ENCODE data around the gene RPS4Y2. TPM values are rescaled to one million over a fixed set of nuclear protein-coding genes. Genes with fewer than 3 reads are reported as not detected.

RPS4Y2 gene
- total RNA-seq: 0.56 TPM in 1 of 2 replicates, not detected in the other

DNA sequence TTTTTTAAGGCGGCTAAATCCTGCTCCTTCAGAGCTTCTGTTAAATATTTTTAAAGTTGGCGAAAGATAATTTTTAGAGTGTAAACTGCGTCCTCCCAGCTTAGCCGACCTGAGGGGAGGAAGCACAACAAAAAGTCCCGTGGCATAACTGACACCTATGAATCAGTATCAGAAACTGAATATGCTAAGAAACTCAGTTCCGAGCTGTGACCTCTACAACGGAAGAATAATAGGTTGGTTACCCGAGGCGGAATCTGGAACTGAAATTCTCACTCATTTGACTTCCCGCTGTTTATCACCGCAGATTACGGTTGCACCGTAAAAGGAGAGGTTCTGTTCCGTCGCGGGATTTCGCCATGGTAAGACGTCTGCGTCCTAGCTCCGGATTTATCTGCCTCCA, at the start of gene RPS4Y2:
TSS of gene RPS4Y2 (plus strand) at position 301 of the 400 bp plus-strand sequence. CDS start at position 357, 56 bp downstream.
- H3K4me1 Mint-ChIP-seq (ENCODE audit: low read depth): no peaks in the 10 kb centered on the region
- intact Hi-C loops (cut with micrococcal nuclease): no loop called here
- H3K4me3 Mint-ChIP-seq: no peak within 1 kb of the TSS
- no peak within 1 kb of the TSS for H3K27ac Mint-ChIP-seq
- peaks cover 3% of the 10 kb centered on the region for H3K36me3 Mint-ChIP-seq (ENCODE audit: low read depth)
- DNase-seq (ENCODE audit: low spot score): no peak
- H3K9me3 Mint-ChIP-seq: no peaks in the 10 kb centered on the region
- H3K27me3 Mint-ChIP-seq (ENCODE audit: insufficient read depth): no peaks in the 10 kb centered on the region

DNA sequence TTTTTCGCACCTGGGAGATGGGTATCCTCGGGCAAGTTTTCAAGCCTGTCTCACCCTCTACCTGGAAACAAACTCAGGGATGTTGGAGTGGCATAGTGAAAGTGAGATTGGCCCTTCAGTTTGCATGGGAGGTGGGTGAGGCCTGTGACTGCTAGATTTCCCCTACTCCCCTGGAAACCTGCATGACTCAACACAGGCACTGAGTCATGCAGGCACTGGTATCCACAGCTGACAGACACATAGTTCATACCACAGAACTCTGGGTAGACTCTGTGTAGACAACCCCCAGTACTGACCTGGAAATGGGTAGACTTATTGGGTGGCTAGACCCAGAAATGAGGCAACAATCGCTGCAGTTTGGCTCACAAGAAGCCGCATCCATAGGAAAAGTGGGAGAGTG, 41.5 kb upstream of the RPS4Y2 start:
- no peaks in the 10 kb centered on the region for H3K36me3 Mint-ChIP-seq (ENCODE audit: low read depth)
- intact Hi-C loops (cut with micrococcal nuclease): no loop called here
- DNase-seq (ENCODE audit: low spot score): peak; percentile 8
- H3K9me3 Mint-ChIP-seq: peaks cover 16% of the 10 kb centered on the region
- no peaks in the 10 kb centered on the region for H3K27me3 Mint-ChIP-seq (ENCODE audit: insufficient read depth)
- H3K4me3 Mint-ChIP-seq: no peak overlapping the region
- peaks cover 12% of the 10 kb centered on the region for H3K4me1 Mint-ChIP-seq (ENCODE audit: low read depth)
- H3K27ac Mint-ChIP-seq: peak overlapping the region; percentile 16

GRCh38 chrY:20726184-20726907, 29.6 kb upstream of the RPS4Y2 start:
- intact Hi-C loops (cut with micrococcal nuclease): no loop called here
- H3K36me3 Mint-ChIP-seq (ENCODE audit: low read depth): no peaks in the 10 kb centered on the region
- no peak overlapping the region for H3K27ac Mint-ChIP-seq
- H3K4me3 Mint-ChIP-seq: no peak overlapping the region
- H3K27me3 Mint-ChIP-seq (ENCODE audit: insufficient read depth): no peaks in the 10 kb centered on the region
- H3K4me1 Mint-ChIP-seq (ENCODE audit: low read depth): no peaks in the 10 kb centered on the region
- peaks cover 3% of the 10 kb centered on the region for H3K9me3 Mint-ChIP-seq
- no peak for DNase-seq (ENCODE audit: low spot score)

GRCh38 chrY:20735200-20735599, 20.7 kb upstream of the RPS4Y2 start:
- DNase-seq (ENCODE audit: low spot score): no peak
- no peak overlapping the region for H3K4me3 Mint-ChIP-seq
- H3K36me3 Mint-ChIP-seq (ENCODE audit: low read depth): no peaks in the 10 kb centered on the region
- H3K9me3 Mint-ChIP-seq: no peaks in the 10 kb centered on the region
- H3K27ac Mint-ChIP-seq: no peak overlapping the region
- no peaks in the 10 kb centered on the region for H3K27me3 Mint-ChIP-seq (ENCODE audit: insufficient read depth)
- intact Hi-C loops (cut with micrococcal nuclease): no loop called here
- H3K4me1 Mint-ChIP-seq (ENCODE audit: low read depth): peaks cover 25% of the 10 kb centered on the region

- no peaks in the 10 kb centered on the region for H3K27me3 Mint-ChIP-seq (ENCODE audit: insufficient read depth)
- H3K9me3 Mint-ChIP-seq: no peaks in the 10 kb centered on the region
- H3K27ac Mint-ChIP-seq: no peak overlapping the region
- DNase-seq (ENCODE audit: low spot score): no peak
- H3K36me3 Mint-ChIP-seq (ENCODE audit: low read depth): no peaks in the 10 kb centered on the region
- H3K4me1 Mint-ChIP-seq (ENCODE audit: low read depth): peaks cover 48% of the 10 kb centered on the region
- H3K4me3 Mint-ChIP-seq: no peak overlapping the region
- intact Hi-C loops (cut with micrococcal nuclease): loop anchor here (1.0 to 10.0 kb wide), 6 partner anchors 55 to 1307 kb away; no protein-coding TSS in a partner anchor
Measured at GRCh38 chrY:20739806-20740205, 16.1 kb upstream of the RPS4Y2 start.

DNA sequence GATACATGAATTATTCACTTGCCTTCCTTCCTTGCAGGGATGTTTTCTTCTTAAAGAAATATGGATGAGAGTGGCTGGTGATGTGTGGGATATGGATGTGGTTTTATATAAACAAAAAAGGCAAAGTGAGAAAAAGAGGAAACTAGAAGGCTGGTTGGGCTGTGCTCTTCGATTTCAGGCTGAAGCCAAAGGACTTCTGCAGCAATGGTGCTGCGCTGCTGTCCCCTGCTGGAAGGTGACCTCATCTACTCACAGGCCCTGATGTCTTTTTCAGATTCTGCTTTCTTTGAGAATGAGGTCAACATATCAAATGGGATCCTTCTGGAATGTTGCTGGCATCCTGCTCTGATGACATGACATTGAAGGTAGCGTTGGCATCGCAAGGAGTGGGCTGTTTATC, 15.3 kb upstream of the RPS4Y2 start:
- no peak for DNase-seq (ENCODE audit: low spot score)
- H3K27me3 Mint-ChIP-seq (ENCODE audit: insufficient read depth): no peaks in the 10 kb centered on the region
- intact Hi-C loops (cut with micrococcal nuclease): loop anchor here (1.0 to 10.0 kb wide), 6 partner anchors 56 to 1307 kb away; no protein-coding TSS in a partner anchor
- H3K9me3 Mint-ChIP-seq: peaks cover 2% of the 10 kb centered on the region
- H3K4me3 Mint-ChIP-seq: no peak overlapping the region
- H3K36me3 Mint-ChIP-seq (ENCODE audit: low read depth): no peaks in the 10 kb centered on the region
- no peak overlapping the region for H3K27ac Mint-ChIP-seq
- H3K4me1 Mint-ChIP-seq (ENCODE audit: low read depth): peaks cover 56% of the 10 kb centered on the region

DNA sequence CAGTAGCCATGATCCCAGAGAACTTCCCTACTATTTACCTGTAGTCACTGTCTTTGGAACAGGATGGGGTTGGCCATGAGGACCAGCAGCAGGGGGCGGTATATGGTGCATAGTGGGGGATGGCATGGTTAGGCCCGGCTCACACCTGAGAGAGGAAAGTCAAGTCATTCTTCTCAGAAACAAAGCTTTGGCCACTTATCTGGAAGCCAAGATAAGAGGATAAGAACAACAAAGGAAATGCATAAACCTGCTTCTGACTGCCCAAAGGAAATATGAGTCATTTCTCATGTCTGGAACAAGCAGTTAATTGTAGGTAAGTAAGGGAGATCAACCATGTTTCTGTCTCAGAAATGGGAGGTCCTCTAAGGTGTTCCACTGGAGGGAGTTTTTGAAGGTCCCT, 10.8 kb upstream of the RPS4Y2 start:
- peaks cover 3% of the 10 kb centered on the region for H3K9me3 Mint-ChIP-seq
- peak overlapping the region; percentile 83 for H3K27ac Mint-ChIP-seq
- peaks cover 73% of the 10 kb centered on the region for H3K4me1 Mint-ChIP-seq (ENCODE audit: low read depth)

DNA sequence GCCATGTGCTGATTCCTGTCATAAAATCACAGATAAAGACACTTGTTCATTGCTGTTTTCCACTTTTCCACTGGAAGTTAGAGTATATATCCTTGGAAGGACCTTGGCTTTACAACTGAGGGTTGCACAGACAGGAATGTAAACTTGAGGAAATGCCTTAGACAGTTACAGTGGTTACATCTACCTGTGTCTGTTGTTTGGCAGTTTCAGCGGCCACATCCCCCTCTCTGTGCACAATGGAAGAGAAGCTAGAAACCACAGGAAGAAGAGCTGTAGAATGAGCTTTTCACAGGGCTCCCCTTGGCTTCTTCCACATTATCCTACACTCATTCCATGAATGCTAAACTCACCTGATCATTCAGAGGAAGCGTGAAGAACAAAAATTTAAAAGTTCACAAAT, 9.0 kb upstream of the RPS4Y2 start:
- H3K36me3 Mint-ChIP-seq (ENCODE audit: low read depth): no peaks in the 10 kb centered on the region
- peaks cover 3% of the 10 kb centered on the region for H3K9me3 Mint-ChIP-seq
- H3K4me1 Mint-ChIP-seq (ENCODE audit: low read depth): peaks cover 67% of the 10 kb centered on the region
- peak overlapping the region; percentile 51 for H3K27ac Mint-ChIP-seq
- DNase-seq (ENCODE audit: low spot score): no peak
- no peaks in the 10 kb centered on the region for H3K27me3 Mint-ChIP-seq (ENCODE audit: insufficient read depth)
- H3K4me3 Mint-ChIP-seq: no peak overlapping the region
- intact Hi-C loops (cut with micrococcal nuclease): loop anchor here (2.0 to 10.0 kb wide), 7 partner anchors 20 to 515 kb away; no protein-coding TSS in a partner anchor

More for the DNA sequence above, 10.8 kb upstream of the RPS4Y2 start:
- Mint-ChIP-seq H3K4me3 (no peak overlapping the region), H3K36me3 (ENCODE audit: low read depth) (no peaks in the 10 kb centered on the region), H3K27me3 (ENCODE audit: insufficient read depth) (no peaks in the 10 kb centered on the region)
- intact Hi-C loops (cut with micrococcal nuclease): loop anchor here (1.0 to 10.0 kb wide), 9 partner anchors 37 to 517 kb away; no protein-coding TSS in a partner anchor
- peak; percentile 26 for DNase-seq (ENCODE audit: low spot score)

DNA sequence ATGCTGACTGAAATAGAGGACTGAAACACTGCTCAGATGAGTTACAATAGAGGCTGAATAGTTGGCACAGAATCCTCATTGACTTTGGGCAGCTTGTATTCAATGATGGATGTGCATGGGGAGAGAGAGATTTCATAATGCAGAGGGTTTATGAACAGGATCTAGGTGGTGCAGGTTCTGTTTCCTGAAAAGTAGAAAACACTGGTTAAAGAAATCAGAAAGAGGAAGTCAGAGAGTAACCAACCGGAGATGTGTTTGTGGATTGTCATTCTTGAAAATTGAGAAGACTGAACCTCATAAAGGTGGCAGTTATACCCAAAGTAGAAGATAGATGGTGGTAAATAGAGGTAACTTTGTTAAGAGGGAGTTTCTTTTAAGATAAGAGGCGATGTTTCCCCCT, 8.0 kb downstream of the RPS4Y2 start:
- Mint-ChIP-seq H3K27ac (peak overlapping the region; percentile 68), H3K27me3 (ENCODE audit: insufficient read depth) (no peaks in the 10 kb centered on the region), H3K4me3 (peak overlapping the region; percentile 41), H3K4me1 (ENCODE audit: low read depth) (peaks cover 44% of the 10 kb centered on the region), H3K36me3 (ENCODE audit: low read depth) (peaks cover 11% of the 10 kb centered on the region), H3K9me3 (no peaks in the 10 kb centered on the region)
- intact Hi-C loops (cut with micrococcal nuclease): no loop called here
- no peak for DNase-seq (ENCODE audit: low spot score)

DNA sequence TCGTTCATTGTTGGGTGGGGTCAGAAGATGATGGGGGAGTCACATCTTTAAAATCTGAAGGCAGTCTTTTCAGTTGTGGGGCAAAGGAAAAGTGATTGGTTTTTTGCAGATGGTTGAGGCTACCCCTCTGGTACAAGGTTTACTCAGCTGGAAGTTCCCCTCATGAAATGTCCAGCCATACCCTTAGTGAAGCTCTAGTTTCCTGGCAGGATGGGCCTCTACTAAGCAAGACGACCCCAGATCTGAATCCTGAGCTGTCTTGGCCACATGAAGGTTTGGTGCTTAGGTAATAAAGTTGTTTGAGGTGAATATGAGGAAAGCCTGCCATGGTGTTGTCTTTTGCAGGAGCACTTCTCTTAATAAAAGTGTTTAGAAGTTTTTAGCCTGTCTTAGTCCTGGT, 9.2 kb downstream of the RPS4Y2 start:
- H3K36me3 Mint-ChIP-seq (ENCODE audit: low read depth): peaks cover 8% of the 10 kb centered on the region
- H3K9me3 Mint-ChIP-seq: no peaks in the 10 kb centered on the region
- H3K27ac Mint-ChIP-seq: no peak overlapping the region
- no peak for DNase-seq (ENCODE audit: low spot score)
- peak overlapping the region; percentile 26 for H3K4me3 Mint-ChIP-seq
- intact Hi-C loops (cut with micrococcal nuclease): no loop called here
- H3K4me1 Mint-ChIP-seq (ENCODE audit: low read depth): peaks cover 51% of the 10 kb centered on the region
- H3K27me3 Mint-ChIP-seq (ENCODE audit: insufficient read depth): no peaks in the 10 kb centered on the region

DNA sequence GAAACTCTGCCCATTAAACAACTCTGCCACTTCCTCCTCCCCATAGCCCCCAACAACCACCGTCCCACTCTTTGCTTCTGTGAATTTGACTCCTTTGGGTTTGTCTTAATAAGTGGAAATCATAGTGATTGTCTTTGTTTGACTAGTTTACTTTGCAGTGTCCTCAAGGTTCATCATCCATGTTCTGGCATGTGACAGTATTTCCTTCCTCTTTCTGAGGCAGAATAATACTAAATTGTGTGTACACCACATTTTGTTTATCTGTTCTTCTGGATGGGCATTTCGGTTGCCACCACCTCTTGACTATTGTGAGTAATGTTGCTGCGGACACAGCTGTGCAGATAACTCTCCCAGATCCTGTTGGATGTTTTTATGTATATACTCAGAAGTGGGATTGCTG, 14.8 kb downstream of the RPS4Y2 start:
- Mint-ChIP-seq H3K4me3 (no peak overlapping the region), H3K9me3 (peaks cover 13% of the 10 kb centered on the region), H3K27me3 (ENCODE audit: insufficient read depth) (no peaks in the 10 kb centered on the region), H3K36me3 (ENCODE audit: low read depth) (peaks cover 25% of the 10 kb centered on the region), H3K4me1 (ENCODE audit: low read depth) (peaks cover 61% of the 10 kb centered on the region), H3K27ac (no peak overlapping the region)
- no peak for DNase-seq (ENCODE audit: low spot score)
- intact Hi-C loops (cut with micrococcal nuclease): no loop called here

- no peaks in the 10 kb centered on the region for H3K27me3 Mint-ChIP-seq (ENCODE audit: insufficient read depth)
- no peak for DNase-seq (ENCODE audit: low spot score)
- H3K27ac Mint-ChIP-seq: no peak overlapping the region
- intact Hi-C loops (cut with micrococcal nuclease): no loop called here
- H3K4me3 Mint-ChIP-seq: no peak overlapping the region
- H3K9me3 Mint-ChIP-seq: peaks cover 9% of the 10 kb centered on the region
- H3K36me3 Mint-ChIP-seq (ENCODE audit: low read depth): peaks cover 17% of the 10 kb centered on the region
- peaks cover 63% of the 10 kb centered on the region for H3K4me1 Mint-ChIP-seq (ENCODE audit: low read depth)
Measured at GRCh38 chrY:20776104-20776503, 20.2 kb downstream of the RPS4Y2 start.

- DNase-seq (ENCODE audit: low spot score): no peak
- Mint-ChIP-seq H3K36me3 (ENCODE audit: low read depth) (peaks cover 1% of the 10 kb centered on the region), H3K27ac (no peak overlapping the region), H3K9me3 (no peaks in the 10 kb centered on the region), H3K4me3 (no peak overlapping the region), H3K27me3 (ENCODE audit: insufficient read depth) (no peaks in the 10 kb centered on the region), H3K4me1 (ENCODE audit: low read depth) (peaks cover 67% of the 10 kb centered on the region)
- intact Hi-C loops (cut with micrococcal nuclease): loop anchor here (5.0 to 10.0 kb wide), 2 partner anchors 33 to 205 kb away; partner anchors contain the start of gene EIF1AY
Measured at GRCh38 chrY:20780104-20780654, 24.3 kb downstream of the RPS4Y2 start.

All from activated T-helper 1 cell treated with anti-CD3 and anti-CD28 coated beads, Interleukin-12 subunit alpha, Interleukin-12 subunit beta, Interleukin-2, Interleukin-4 antibody, amounts not matched to agents 30 ng/mL and 10 ng/mL and 1 ng/mL, durations not matched to agents 14 hours and 24 hours and 36 hours (primary cell).